ENCODE results near the gene MARCHF9. TPM values are rescaled to one million over a fixed set of nuclear protein-coding genes. Genes with fewer than 3 reads are reported as not detected.
"Not testable (repeated sequence)": the region's sequence is repeated elsewhere in the genome, so short reads cannot be mapped to it uniquely, and the experiment has no call there.

The MARCHF9 gene, protein sequence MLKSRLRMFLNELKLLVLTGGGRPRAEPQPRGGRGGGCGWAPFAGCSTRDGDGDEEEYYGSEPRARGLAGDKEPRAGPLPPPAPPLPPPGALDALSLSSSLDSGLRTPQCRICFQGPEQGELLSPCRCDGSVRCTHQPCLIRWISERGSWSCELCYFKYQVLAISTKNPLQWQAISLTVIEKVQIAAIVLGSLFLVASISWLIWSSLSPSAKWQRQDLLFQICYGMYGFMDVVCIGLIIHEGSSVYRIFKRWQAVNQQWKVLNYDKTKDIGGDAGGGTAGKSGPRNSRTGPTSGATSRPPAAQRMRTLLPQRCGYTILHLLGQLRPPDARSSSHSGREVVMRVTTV
- total RNA-seq, result 6.3 and 8.1 TPM in 2 replicates

GRCh38 chr12:57754411-57755193, at the start of gene MARCHF9:
Gene MARCHF9 (plus strand): TSS chr12:57755103. CDS start chr12:57755529, 426 bp downstream.
- DNase-seq (ENCODE audit: low read depth), result peak; percentile 76

DNA sequence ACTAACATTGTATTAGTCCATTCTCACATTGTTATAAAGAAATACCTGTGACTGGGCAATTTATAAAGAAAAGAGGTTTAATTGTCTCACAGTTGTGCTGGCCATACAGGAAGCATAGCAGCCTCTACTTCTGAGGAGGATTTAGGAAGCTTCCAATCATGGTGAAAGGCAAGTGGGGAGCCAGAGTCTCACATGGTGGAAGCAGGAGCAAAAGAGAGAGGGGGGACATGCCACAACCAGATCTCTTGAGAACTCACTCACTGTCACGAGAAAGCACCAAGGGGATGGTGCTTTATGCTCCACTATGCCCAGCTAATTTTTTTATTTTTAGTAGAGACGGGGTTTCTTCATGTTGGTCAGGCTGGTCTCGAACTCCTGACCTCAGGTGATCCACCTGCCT, 47.7 kb upstream of the MARCHF9 start:
- Histone ChIP-seq H3K36me3 (ENCODE audit: control insufficient read depth, insufficient read depth, low read length) (peaks cover 4% of the 10 kb centered on the region), H3K4me3 (ENCODE audit: low read depth, low read length) (no peak overlapping the region), H3K27me3 (ENCODE audit: control insufficient read depth, insufficient read depth, low read length) (no peaks in the 10 kb centered on the region)
- DNase-seq (ENCODE audit: low read depth) (no peak), FAIRE-seq (no peak)
- TF ChIP-seq CTCF (IDR thresholded peaks at IDR 0.05; ENCODE audit: insufficient read depth, low read length, severe bottlenecking), result no peak

More at GRCh38 chr12:57754411-57755193, at the start of gene MARCHF9:
- TF ChIP-seq CTCF (IDR thresholded peaks at IDR 0.05; ENCODE audit: insufficient read depth, low read length, severe bottlenecking), result no peak
- Histone ChIP-seq H3K4me3 (ENCODE audit: low read depth, low read length) (peak within 1 kb of the TSS; percentile 45), H3K27me3 (ENCODE audit: control insufficient read depth, insufficient read depth, low read length) (no peaks in the 10 kb centered on the region), H3K36me3 (ENCODE audit: control insufficient read depth, insufficient read depth, low read length) (peaks cover 7% of the 10 kb centered on the region)
- FAIRE-seq, result peak; percentile 7

DNA sequence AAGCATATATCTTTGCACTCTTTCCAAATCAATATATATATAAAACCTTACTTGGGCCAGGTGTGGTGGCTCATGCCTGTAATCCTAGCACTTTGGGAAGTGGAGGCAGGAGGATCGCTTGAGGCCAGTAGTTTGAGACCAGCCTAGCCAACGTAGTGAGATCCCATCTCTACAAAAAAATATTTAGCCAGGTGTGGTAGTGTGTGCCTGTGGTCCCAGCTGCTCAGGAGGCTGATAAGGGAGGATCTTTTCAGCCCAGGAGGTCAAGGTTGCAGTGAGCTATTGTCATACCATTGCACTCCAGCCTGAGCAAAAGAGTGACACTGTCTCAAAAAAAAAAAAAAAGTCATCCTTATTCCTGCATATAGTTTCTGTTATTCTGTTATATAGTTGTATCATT, 46.6 kb upstream of the MARCHF9 start:
- no peak for TF ChIP-seq CTCF (IDR thresholded peaks at IDR 0.05; ENCODE audit: insufficient read depth, low read length, severe bottlenecking)
- H3K4me3 ChIP-seq (ENCODE audit: low read depth, low read length), result no peak overlapping the region
- peaks cover 4% of the 10 kb centered on the region for H3K36me3 ChIP-seq (ENCODE audit: control insufficient read depth, insufficient read depth, low read length)
- DNase-seq (ENCODE audit: low read depth) (no peak), FAIRE-seq (no peak)
- no peaks in the 10 kb centered on the region for H3K27me3 ChIP-seq (ENCODE audit: control insufficient read depth, insufficient read depth, low read length)

DNA sequence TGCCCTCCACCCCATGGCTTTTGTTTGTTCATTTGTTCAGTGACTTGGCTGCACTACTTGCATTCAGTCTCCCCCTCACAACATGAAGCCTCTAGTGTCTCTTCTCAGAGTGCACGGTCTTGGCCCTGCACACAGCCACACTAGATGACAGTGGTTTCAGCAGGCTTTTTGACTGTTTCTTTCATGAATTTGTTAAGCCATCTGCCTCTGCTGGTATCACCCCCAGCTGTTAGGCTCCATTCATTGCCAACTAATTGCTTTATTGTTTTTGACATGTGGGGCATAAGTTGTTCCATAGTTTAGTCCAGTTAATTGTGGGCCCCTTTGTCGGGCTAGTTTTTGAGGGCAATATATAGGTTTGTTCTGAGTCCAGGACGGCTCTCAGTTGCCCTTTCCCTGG, 42.2 kb upstream of the MARCHF9 start:
- TF ChIP-seq CTCF (IDR thresholded peaks at IDR 0.05; ENCODE audit: insufficient read depth, low read length, severe bottlenecking), result no peak
- H3K27me3 ChIP-seq (ENCODE audit: control insufficient read depth, insufficient read depth, low read length), result no peaks in the 10 kb centered on the region
- no peak overlapping the region for H3K4me3 ChIP-seq (ENCODE audit: low read depth, low read length)
- no peak for DNase-seq (ENCODE audit: low read depth)
- no peak for FAIRE-seq
- H3K36me3 ChIP-seq (ENCODE audit: control insufficient read depth, insufficient read depth, low read length), result peaks cover 7% of the 10 kb centered on the region

DNA sequence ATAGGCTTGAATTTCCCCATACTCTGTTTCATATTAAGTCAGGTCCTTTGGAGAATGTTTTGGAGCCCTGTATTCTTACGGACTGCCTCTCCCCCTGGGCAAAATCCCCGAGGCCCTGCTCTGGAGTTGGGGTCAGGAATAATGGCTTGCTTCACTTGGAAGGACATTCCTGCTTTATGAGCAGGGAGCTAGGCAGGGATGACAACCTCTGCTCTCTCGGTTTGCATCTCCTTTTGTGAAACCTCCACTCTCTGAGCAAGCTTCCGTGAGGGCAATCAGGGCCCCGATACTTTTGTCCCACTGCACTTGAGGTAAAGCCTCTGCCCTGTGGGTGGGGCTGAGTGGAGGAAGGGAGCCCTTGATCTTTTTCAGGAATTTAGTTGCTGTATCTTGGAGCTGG, 41.7 kb upstream of the MARCHF9 start:
- Histone ChIP-seq H3K4me3 (ENCODE audit: low read depth, low read length) (no peak overlapping the region), H3K27me3 (ENCODE audit: control insufficient read depth, insufficient read depth, low read length) (no peaks in the 10 kb centered on the region), H3K36me3 (ENCODE audit: control insufficient read depth, insufficient read depth, low read length) (peaks cover 7% of the 10 kb centered on the region)
- DNase-seq (ENCODE audit: low read depth) (no peak), FAIRE-seq (no peak)
- no peak for TF ChIP-seq CTCF (IDR thresholded peaks at IDR 0.05; ENCODE audit: insufficient read depth, low read length, severe bottlenecking)

DNA sequence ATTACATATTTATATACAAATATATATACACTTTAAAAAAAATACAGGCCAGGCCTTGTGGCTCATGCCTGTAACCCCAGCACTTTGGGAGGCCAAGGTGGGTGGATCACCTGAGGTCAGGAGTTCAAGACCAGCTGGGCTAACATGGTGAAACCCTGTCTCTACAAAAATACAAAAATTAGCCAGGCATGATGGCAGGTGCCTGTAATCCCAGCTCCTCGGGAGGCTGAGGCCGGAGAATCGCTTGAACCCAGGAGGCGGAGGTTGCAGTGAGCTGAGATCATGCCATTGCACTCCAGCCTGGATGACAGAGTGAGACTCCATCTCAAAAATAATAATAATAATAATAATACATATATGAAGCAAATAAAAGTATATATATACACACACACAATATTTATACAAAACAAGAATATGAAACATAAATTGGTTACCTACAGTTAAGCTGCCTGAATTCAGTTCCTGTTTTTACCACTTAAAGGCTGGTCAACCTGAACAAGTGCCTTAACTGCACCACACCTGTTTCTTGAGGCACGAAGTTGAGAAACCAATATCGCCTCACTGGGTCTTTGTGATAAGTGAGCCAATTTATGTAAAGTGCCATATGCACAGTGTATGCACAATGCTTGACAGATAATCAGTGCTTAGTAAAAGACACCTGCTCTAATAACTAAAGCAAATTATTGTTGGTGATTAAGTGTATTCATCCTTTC, 39.7 kb upstream of the MARCHF9 start:
- not testable (repeated sequence) for H3K36me3 ChIP-seq (ENCODE audit: control insufficient read depth, insufficient read depth, low read length); H3K4me3 ChIP-seq (ENCODE audit: low read depth, low read length); H3K27me3 ChIP-seq (ENCODE audit: control insufficient read depth, insufficient read depth, low read length); FAIRE-seq; DNase-seq (ENCODE audit: low read depth)
